Activated T-helper 17 cell treated with anti-CD3 and anti-CD28 coated beads, Interleukin-2, amount 50 U/mL, for 72 hours (primary cell): ENCODE data around the gene PTGER3. TPM values are rescaled to one million over a fixed set of nuclear protein-coding genes. Genes with fewer than 3 reads are reported as not detected.
"Not testable (repeated sequence)": the region's sequence is repeated elsewhere in the genome, so short reads cannot be mapped to it uniquely, and the experiment has no call there.

ENCODE experiments used
- ATAC-seq: fragments of 150-1000 bp; cut with Tn5 transposase; replicated peaks from 2 replicates; pipeline ENCODE4 v1.10.0; 2021; ENCODE audit warnings: mild to moderate bottlenecking, moderate library complexity
- H3K27ac Mint-ChIP-seq: one replicate; pipeline ENCODE4 v1.8.0; 2022; ENCODE audit warnings: mixed read lengths
- H3K27me3 Mint-ChIP-seq: one replicate; pipeline ENCODE4 v1.8.0; 2022; ENCODE audit warnings: mixed read lengths
- H3K36me3 Mint-ChIP-seq: one replicate; pipeline ENCODE4 v1.8.0; 2022; ENCODE audit warnings: low read depth, mild to moderate bottlenecking, mixed read lengths
- H3K4me1 Mint-ChIP-seq: one replicate; pipeline ENCODE4 v1.8.0; 2022; ENCODE audit warnings: mixed read lengths
- H3K4me3 Mint-ChIP-seq: one replicate; pipeline ENCODE4 v1.8.0; 2022; ENCODE audit warnings: mild to moderate bottlenecking, mixed read lengths
- H3K9me3 Mint-ChIP-seq: one replicate; pipeline ENCODE4 v1.8.0; 2022; ENCODE audit warnings: mixed read lengths
- total RNA-seq, 2 donors: library from RNA; stranded (reverse); gene quantifications; one replicate each; pipeline ENCODE4 v1.2.3, GENCODE V29; 2022

Gene PTGER3
- total RNA-seq, 2 donors from 2014 or later, result not detected

DNA sequence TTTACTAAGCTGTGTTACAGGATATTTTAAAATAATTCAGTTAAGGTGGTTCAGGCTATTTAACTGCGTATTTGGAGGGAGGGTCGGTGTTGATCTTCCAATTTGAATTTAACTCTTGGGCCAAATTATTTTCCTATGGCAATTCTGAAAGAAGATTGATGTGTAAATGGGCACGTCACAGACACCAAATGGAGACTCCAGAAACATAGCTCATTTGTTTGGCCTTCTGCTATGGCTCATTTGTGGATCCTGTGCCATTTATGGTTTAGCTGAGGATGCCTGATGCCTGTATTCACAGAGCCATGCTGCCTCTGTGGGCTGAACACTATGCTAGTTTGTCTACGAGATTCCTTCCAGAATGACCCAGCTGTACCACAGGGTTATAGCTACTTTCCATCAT, 70.6 kb downstream of the PTGER3 start:
- Mint-ChIP-seq H3K36me3 (no peaks in the 10 kb centered on the region), H3K27me3 (peaks cover 25% of the 10 kb centered on the region), H3K4me3 (no peak overlapping the region), H3K27ac (no peak overlapping the region), H3K9me3 (no peaks in the 10 kb centered on the region), H3K4me1 (no peaks in the 10 kb centered on the region)
- ATAC-seq, result no peak

DNA sequence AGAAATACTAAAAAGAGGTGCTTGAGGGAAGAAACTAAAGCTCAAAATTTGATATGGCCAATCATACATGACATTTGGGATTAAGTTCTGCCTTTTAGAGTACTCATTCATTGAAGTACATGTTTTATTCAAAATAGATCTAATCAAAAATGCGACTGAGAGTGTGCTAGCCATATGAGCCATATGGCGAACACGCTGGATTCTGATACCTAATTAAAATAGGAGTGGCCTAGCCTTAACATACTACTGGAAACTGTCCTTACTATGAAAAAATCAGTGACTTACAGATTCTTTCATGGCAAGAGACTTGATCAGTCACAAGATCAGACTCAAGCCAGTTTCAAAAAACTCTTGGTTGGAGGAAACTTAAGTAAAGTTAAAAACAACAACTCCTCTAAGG, 73.9 kb downstream of the PTGER3 start:
- Mint-ChIP-seq H3K4me3 (no peak overlapping the region), H3K4me1 (no peaks in the 10 kb centered on the region), H3K27me3 (peaks cover 24% of the 10 kb centered on the region), H3K36me3 (no peaks in the 10 kb centered on the region), H3K9me3 (no peaks in the 10 kb centered on the region), H3K27ac (no peak overlapping the region)
- ATAC-seq, result no peak

DNA sequence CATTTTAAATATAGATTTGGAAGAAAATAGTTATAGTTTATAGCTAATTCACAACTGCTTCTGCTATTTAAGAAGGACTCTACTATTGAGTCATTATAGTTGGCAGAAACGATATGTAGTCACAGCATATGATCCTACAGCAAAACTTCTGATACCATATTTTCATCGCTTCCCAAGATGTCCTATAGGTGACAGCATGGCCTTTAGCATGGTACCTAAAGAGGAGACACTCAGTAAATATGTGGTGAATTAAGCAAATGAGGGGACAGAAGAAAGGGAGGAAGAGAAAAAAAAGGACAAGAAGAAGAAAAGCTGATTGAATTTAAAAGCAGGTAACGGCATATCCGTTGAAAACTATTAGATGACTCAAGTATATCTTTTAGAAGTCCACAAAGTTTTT, 77.2 kb downstream of the PTGER3 start:
- no peak for ATAC-seq
- no peaks in the 10 kb centered on the region for H3K9me3 Mint-ChIP-seq
- no peaks in the 10 kb centered on the region for H3K4me1 Mint-ChIP-seq
- H3K4me3 Mint-ChIP-seq, result no peak overlapping the region
- H3K36me3 Mint-ChIP-seq, result no peaks in the 10 kb centered on the region
- peaks cover 8% of the 10 kb centered on the region for H3K27me3 Mint-ChIP-seq
- no peak overlapping the region for H3K27ac Mint-ChIP-seq

DNA sequence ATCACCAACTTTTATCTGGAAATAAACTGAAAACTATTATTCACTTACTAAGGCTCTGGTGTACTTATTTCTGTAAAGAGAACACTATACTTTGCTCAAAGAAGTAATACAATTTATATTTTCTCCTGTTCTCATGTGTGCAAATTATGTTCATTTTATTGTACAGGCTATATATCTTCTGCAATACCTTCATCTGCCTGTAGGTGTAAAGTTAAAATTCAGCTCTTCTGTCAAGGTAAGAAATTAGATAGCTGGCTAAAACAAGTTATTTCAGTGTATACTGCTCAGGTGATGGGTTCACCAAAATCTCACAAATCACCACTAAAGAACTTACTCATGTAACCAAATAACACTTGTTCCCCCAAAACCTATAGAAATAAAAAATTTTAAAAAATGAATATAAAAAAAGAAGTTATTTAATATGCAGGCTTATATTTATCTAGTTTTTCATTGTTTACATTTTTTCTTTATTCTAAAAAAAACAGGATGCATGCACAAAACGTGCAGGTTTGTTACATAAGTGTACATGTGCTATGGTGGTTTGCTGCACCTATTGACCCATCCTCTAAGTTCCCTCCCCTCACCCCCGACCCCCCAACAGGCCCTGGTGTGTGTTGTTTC, 81.5 kb downstream of the PTGER3 start:
- Mint-ChIP-seq H3K4me1 (no peaks in the 10 kb centered on the region), H3K9me3 (no peaks in the 10 kb centered on the region), H3K27ac (no peak overlapping the region), H3K36me3 (no peaks in the 10 kb centered on the region), H3K4me3 (no peak overlapping the region), H3K27me3 (peaks cover 17% of the 10 kb centered on the region)
- no peak for ATAC-seq

DNA sequence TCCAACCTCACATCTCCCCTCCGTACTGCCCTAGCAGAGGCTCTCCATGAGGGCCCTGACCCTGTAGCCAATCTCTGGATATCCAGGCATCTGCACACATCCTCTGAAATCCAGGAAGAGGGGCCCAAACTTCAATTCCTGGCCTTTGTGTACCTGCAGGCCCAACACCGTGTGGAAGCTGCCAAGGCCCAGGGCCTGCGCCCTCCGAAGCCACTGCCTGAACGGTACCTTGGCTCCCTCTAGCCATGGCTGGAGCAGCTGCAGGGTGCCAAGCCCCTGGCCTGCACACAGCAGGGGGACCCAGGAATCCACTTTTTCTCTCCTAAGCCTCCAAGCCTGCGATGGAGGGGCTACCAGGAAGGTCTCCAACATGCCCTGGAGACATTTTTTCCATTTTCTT, 84.2 kb downstream of the PTGER3 start:
- no peak overlapping the region for H3K4me3 Mint-ChIP-seq
- no peaks in the 10 kb centered on the region for H3K4me1 Mint-ChIP-seq
- no peak overlapping the region for H3K27ac Mint-ChIP-seq
- no peak for ATAC-seq
- no peaks in the 10 kb centered on the region for H3K36me3 Mint-ChIP-seq
- H3K9me3 Mint-ChIP-seq, result no peaks in the 10 kb centered on the region
- H3K27me3 Mint-ChIP-seq, result peaks cover 13% of the 10 kb centered on the region

DNA sequence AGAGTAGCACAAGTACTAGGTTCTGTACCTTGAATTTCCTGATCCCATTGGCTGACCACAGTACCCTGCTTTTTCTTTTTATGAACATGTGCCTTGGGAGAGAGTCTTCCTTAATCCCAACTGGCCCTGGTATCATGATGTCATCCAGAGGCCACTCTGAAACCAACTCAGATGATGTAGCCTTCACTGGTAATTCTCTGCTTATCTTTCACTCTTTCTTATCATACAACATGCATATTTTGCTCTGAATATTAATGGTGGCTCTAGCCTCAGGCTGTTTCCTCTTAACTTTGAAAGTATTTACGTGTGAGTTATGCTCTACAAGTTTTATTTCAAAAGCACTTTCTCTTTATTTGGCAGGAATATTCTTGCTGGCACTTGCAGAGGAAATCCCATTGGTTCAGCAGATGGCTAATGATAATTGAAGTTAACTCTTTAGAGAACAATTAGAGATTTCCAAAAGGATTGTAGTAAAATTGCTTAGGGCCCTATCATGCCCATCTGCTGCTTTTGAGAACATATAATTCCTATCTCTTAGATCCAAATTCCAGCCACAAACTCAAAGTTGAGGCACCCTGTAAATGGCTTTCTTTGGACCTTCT, 86.1 kb downstream of the PTGER3 start:
- H3K4me3 Mint-ChIP-seq, result no peak overlapping the region
- no peak for ATAC-seq

DNA sequence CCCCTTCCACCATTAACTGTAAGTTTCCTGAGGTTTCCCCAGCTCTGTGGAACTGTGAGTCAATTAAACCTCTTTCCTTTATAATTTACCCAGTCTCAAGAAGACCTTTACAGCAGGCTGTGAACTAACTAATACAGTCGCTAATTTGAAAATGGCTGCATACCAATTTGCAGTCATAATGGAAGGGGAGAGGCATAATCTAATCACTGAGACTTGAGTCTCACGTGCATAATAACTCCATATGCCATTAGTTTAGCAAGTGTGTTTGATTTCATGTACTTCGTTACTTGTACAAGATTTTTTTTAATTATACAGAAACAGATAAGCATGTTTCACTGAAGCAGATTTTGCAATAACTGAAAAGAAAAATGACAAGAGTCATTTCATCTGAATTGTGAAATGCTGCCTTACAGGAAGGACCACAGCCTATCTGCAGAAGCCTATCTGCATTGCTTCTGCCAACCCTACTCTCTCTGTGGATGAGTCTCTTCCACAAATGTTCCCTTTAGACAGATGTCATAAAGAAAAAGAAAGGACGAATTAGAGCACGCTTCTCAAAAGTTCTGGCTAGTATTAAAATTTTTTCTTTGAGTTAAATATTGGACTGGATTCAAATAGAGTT, 99.1 kb downstream of the PTGER3 start:
- no peaks in the 10 kb centered on the region for H3K9me3 Mint-ChIP-seq
- H3K4me1 Mint-ChIP-seq, result no peaks in the 10 kb centered on the region
- no peak overlapping the region for H3K27ac Mint-ChIP-seq
- no peaks in the 10 kb centered on the region for H3K36me3 Mint-ChIP-seq
- H3K4me3 Mint-ChIP-seq, result no peak overlapping the region
- ATAC-seq, result no peak
- peaks cover 4% of the 10 kb centered on the region for H3K27me3 Mint-ChIP-seq

More for the DNA sequence above, 86.1 kb downstream of the PTGER3 start:
- H3K27ac Mint-ChIP-seq, result no peak overlapping the region
- H3K4me1 Mint-ChIP-seq, result no peaks in the 10 kb centered on the region
- no peaks in the 10 kb centered on the region for H3K9me3 Mint-ChIP-seq
- H3K36me3 Mint-ChIP-seq, result no peaks in the 10 kb centered on the region
- peaks cover 18% of the 10 kb centered on the region for H3K27me3 Mint-ChIP-seq

DNA sequence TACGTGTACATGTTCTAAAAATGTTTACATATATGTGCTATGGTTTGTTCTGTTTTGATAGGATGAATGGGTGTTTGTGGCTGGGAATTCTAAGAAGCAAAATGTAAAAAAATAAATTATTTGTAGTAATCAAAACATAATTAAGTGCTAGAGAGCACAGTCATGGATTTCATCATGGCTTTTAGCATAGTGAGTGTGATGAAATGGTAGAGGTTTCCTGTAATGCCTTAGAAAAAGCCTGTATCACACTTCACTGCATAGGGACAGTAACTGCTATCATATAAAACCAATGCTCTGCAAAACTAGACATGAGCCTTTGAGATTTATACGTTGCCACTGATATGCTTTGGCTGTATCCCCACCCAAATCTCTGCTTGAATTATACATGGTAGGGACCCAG, 99.8 kb downstream of the PTGER3 start:
- peaks cover 4% of the 10 kb centered on the region for H3K27me3 Mint-ChIP-seq
- H3K27ac Mint-ChIP-seq, result no peak overlapping the region
- no peaks in the 10 kb centered on the region for H3K9me3 Mint-ChIP-seq
- no peak for ATAC-seq
- no peak overlapping the region for H3K4me3 Mint-ChIP-seq
- H3K36me3 Mint-ChIP-seq, result no peaks in the 10 kb centered on the region
- no peaks in the 10 kb centered on the region for H3K4me1 Mint-ChIP-seq

DNA sequence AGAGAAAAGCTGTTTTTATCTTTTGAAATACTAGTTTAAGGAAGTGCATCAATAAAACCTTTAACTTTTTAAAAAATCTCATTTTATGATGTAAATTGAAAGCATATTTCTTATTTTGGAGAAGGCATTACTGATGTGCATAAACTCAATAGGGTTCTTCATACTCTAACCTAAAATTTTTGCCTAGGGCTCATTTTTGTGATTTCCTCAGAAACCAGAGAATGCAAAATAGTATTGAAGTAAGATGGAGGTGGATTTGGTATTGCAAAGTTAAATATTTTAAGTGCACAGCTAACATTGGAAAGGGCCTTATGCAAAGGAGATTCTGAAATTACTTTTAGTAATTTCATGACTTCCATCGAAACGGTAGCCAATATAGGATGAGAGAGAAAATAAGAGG, 101.9 kb downstream of the PTGER3 start:
- no peak for ATAC-seq
- H3K9me3 Mint-ChIP-seq, result no peaks in the 10 kb centered on the region
- no peak overlapping the region for H3K4me3 Mint-ChIP-seq
- H3K27me3 Mint-ChIP-seq, result peaks cover 4% of the 10 kb centered on the region
- no peaks in the 10 kb centered on the region for H3K36me3 Mint-ChIP-seq
- no peaks in the 10 kb centered on the region for H3K4me1 Mint-ChIP-seq
- H3K27ac Mint-ChIP-seq, result no peak overlapping the region

DNA sequence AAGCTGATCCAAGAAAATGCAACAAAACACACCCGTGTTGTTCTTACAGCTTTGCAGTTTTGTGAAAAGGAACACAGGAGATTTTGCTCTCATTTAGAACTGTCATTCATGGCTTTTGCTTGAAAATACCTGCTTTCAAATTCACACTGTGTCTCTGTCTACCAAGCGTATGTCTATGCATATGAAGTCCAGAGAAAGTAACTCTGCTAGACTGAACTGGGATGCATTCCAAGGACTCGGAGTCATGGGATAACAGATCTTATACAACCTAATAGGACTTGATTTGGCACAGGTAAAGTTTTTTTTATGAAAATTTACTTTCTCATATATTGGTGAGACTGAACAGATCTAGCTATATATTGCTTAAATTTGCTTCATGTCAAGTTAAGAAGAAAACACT, 102.4 kb downstream of the PTGER3 start:
- Mint-ChIP-seq H3K4me1 (no peaks in the 10 kb centered on the region), H3K9me3 (no peaks in the 10 kb centered on the region), H3K4me3 (no peak overlapping the region), H3K27ac (no peak overlapping the region), H3K27me3 (peaks cover 4% of the 10 kb centered on the region), H3K36me3 (no peaks in the 10 kb centered on the region)
- ATAC-seq, result no peak

DNA sequence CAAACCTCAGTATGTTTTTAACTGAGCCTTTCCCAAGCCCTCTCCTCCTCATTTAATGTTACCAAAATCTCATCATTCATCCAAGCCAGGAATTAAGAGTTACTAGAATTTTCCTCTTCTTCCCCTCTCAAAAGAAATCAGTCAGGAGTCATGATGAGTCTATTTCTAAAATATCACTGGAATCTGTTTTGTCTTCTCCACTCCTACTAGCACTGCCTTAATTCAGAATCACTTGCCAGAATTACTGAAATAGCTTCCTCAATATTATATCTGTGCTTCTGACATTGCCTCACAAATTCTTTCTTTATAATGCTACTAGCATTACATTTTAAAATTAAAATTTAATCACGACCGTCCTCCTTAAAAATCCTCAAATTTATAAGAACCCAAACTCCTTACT, 106.1 kb downstream of the PTGER3 start:
- ATAC-seq, result no peak
- Mint-ChIP-seq H3K27me3 (no peaks in the 10 kb centered on the region), H3K4me1 (no peaks in the 10 kb centered on the region), H3K9me3 (no peaks in the 10 kb centered on the region), H3K4me3 (no peak overlapping the region), H3K27ac (no peak overlapping the region), H3K36me3 (no peaks in the 10 kb centered on the region)

DNA sequence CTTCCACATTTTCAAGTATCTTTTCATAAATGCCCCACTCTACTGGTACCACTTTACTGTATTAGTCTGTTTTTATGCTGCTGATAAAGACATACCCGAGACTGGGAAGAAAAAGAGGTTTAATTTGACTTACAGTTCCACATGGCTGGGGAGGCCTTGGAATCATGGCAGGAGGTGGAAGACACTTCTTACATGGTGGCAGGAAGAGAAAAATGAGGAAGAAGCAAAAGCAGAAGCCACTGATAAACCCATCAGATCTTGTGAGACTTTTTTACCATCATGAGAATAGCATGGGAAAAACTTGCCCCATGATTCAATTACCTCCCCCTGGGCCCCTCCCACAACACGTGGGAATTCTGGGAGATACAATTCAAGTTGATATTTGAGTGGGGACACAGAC, 107.2 kb downstream of the PTGER3 start:
- not testable (repeated sequence) for ATAC-seq, H3K4me1 Mint-ChIP-seq, H3K9me3 Mint-ChIP-seq, H3K36me3 Mint-ChIP-seq, H3K27ac Mint-ChIP-seq, H3K27me3 Mint-ChIP-seq, H3K4me3 Mint-ChIP-seq

DNA sequence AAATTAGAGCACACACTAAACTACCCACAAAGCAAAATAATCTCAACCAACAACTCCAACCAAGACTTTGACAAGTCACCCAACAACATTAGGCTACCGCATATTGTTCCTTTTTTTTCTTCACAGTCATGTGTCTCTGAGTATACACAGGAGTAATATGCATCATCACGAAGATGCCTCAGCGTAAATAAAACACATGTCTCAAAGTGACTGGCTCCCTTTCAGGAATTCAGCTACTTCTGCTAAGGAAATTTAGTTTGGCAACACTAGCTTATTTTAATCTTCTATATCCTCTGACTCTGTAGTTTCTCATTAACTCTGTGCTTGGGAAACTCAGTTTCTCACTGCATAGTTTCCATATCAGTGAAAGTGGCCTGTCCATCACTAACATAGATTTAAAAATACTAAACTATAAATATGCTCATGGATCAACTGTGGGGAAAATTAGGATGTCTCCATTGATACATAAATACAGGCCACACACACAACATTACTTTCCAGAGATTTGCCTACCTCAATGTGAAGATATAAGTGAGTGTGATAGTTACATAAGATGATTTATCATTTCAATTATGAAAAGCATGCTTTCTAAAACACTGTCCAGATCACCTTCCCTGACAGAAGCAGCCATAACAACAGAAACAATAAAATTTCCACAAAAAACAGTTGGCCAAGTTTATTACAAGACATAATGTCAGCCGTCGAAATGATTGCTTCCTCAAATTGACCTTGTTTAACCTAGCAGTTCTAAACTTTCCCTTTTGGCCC, 113.2 kb downstream of the PTGER3 start:
- no peaks in the 10 kb centered on the region for H3K4me1 Mint-ChIP-seq
- no peak for ATAC-seq
- no peak overlapping the region for H3K27ac Mint-ChIP-seq
- H3K4me3 Mint-ChIP-seq, result no peak overlapping the region
- H3K36me3 Mint-ChIP-seq, result no peaks in the 10 kb centered on the region
- no peaks in the 10 kb centered on the region for H3K27me3 Mint-ChIP-seq
- H3K9me3 Mint-ChIP-seq, result no peaks in the 10 kb centered on the region

DNA sequence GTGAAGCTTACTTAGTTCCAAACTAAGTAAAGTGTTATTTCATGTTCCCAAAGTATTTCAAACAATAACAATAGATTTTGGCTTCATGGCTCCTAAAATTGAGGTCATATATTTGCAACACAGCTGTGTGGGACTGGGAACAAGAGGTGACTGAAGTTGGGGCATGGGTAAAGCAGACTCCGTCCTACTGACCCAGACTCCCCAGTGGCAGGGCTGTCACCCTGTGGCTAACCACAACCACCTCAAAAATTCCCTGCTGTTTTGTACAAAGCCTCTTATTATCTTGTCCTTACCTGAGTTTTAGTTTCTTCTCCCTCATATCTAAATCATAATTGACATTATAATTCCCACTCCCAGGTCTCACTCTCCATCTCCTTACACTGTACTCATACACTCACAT, 117.6 kb downstream of the PTGER3 start:
- no peak overlapping the region for H3K4me3 Mint-ChIP-seq
- H3K9me3 Mint-ChIP-seq, result no peaks in the 10 kb centered on the region
- ATAC-seq, result no peak
- H3K27ac Mint-ChIP-seq, result no peak overlapping the region
- H3K27me3 Mint-ChIP-seq, result peaks cover 7% of the 10 kb centered on the region
- no peaks in the 10 kb centered on the region for H3K4me1 Mint-ChIP-seq
- H3K36me3 Mint-ChIP-seq, result no peaks in the 10 kb centered on the region

DNA sequence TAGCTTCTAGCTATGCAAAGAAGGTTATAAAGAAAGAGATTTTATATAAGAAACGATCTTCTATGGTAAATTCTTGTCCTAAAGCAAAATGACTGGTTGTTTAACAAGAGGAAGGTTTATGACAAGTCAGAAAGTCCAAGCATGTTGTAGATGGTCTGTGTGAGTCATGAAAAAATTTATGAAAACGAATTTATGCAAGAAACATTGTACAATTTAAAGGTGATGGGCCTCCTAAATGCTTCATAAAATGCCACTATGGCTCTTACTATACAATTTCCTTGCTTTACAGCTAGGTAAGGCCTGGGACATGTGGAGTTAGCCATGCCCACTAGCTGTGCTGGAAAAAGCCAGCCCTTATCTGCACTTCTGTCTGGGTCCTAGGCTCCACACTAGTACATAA, 125.4 kb downstream of the PTGER3 start:
- Mint-ChIP-seq H3K27me3 (peaks cover 2% of the 10 kb centered on the region), H3K4me3 (no peak overlapping the region), H3K9me3 (peaks cover 11% of the 10 kb centered on the region), H3K4me1 (no peaks in the 10 kb centered on the region), H3K27ac (no peak overlapping the region), H3K36me3 (no peaks in the 10 kb centered on the region)
- ATAC-seq, result no peak
